ENCODE data around the gene IGF2BP3. TPM values are rescaled to one million over a fixed set of nuclear protein-coding genes. Genes with fewer than 3 reads are reported as not detected.

IGF2BP3 gene
- total and polyA plus RNA-seq, 10 of the 15 experiments (the other 5 are each of a cell fraction or from before 2014, with no cell fraction given), result 4.6 to 61.2 (median 36.9) TPM

GRCh38 chr7:23373151-23374004 lies 96.9 kb downstream of the IGF2BP3 start (continued):
- no peak for TF ChIP-seq SUPT20H (IDR thresholded peaks at IDR 0.05; ENCODE audit: borderline replicate concordance, control insufficient read depth, low read depth, low read length)
- TF ChIP-seq DPF2 (IDR thresholded peaks at IDR 0.05), result peak; percentile 81
- TF ChIP-seq USF1 (IDR thresholded peaks at IDR 0.05; ENCODE audit: borderline replicate concordance, extremely low read length, insufficient read depth, low read depth, low read length), result no peak
- peak; percentile 90 for TF ChIP-seq TBL1XR1 (IDR thresholded peaks at IDR 0.05; ENCODE audit: low read depth, low read length)
- peak; percentile 68 for TF ChIP-seq CREB1 (IDR thresholded peaks at IDR 0.05; ENCODE audit: low read depth)
- TF ChIP-seq BCL3 (IDR thresholded peaks at IDR 0.05; ENCODE audit: borderline replicate concordance, insufficient read depth, low read depth, low read length, poor library complexity, severe bottlenecking), result peak; percentile 94
- peak; percentile 42 for TF ChIP-seq E2F8 (IDR thresholded peaks at IDR 0.05; ENCODE audit: low read depth, partially characterized antibody)
- peak; percentile 69 for TF ChIP-seq SPI1 (IDR thresholded peaks at IDR 0.05; ENCODE audit: borderline replicate concordance, insufficient read depth, low read depth, low read length)
- peak; percentile 74 for TF ChIP-seq NBN (IDR thresholded peaks at IDR 0.05)
- TF ChIP-seq NKRF (conservative IDR thresholded peaks at IDR 0.05), result no peak; the same call in 1 of the 2 replicates
- no peak for TF ChIP-seq HSF1 (IDR thresholded peaks at IDR 0.05; ENCODE audit: low read depth, low read length)
- TF ChIP-seq TARDBP (IDR thresholded peaks at IDR 0.05; ENCODE audit: borderline replicate concordance), result no peak
- no peak for TF ChIP-seq NFYB (IDR thresholded peaks at IDR 0.05; ENCODE audit: insufficient read depth, low read depth, low read length)
- peak; percentile 91 for TF ChIP-seq ATF2 (IDR thresholded peaks at IDR 0.05; ENCODE audit: low read length)
- peak; percentile 66 for TF ChIP-seq RAD51 (IDR thresholded peaks at IDR 0.05)
- peak; percentile 86 for TF ChIP-seq PKNOX1 (IDR thresholded peaks at IDR 0.05)

Measured in GM12878 (cell line).